Measurements from ENCODE around the gene CNTNAP2.

DNA sequence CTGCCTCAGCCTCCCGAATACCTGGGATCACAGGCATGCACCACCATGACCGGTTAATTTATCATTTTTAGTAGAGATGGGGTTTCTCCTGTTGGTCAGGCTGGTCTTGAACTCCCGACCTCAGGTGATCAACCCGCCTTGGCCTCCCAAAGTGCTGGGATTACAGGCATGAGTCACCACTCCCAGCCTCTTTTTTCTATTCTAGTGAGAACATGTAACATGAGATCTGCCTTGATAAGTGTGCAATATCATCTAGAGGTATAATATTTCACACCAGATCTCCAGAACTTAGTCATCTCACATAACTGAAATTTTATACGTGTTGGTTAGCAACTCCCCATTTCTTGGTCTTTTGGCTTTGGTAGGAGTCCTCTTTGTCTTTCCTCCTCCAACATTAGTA is 656.9 kb downstream of the CNTNAP2 start:
- TF ChIP-seq EZH2 (IDR thresholded peaks at IDR 0.05; ENCODE audit: insufficient read depth, poor library complexity, severe bottlenecking) (no peak), EZH2phosphoT487 (IDR thresholded peaks at IDR 0.05; ENCODE audit: insufficient read depth, low read depth) (no peak)

All from GM23248 (cell line).